ENCODE data around the gene MED17. TPM values are rescaled to one million over a fixed set of nuclear protein-coding genes. Genes with fewer than 3 reads are reported as not detected.
"Not testable (repeated sequence)": the region's sequence is repeated elsewhere in the genome, so short reads cannot be mapped to it uniquely, and the experiment has no call there.

MED17 gene
- total RNA-seq, 1 experiment from 2014 or later, result 29.6 TPM

DNA sequence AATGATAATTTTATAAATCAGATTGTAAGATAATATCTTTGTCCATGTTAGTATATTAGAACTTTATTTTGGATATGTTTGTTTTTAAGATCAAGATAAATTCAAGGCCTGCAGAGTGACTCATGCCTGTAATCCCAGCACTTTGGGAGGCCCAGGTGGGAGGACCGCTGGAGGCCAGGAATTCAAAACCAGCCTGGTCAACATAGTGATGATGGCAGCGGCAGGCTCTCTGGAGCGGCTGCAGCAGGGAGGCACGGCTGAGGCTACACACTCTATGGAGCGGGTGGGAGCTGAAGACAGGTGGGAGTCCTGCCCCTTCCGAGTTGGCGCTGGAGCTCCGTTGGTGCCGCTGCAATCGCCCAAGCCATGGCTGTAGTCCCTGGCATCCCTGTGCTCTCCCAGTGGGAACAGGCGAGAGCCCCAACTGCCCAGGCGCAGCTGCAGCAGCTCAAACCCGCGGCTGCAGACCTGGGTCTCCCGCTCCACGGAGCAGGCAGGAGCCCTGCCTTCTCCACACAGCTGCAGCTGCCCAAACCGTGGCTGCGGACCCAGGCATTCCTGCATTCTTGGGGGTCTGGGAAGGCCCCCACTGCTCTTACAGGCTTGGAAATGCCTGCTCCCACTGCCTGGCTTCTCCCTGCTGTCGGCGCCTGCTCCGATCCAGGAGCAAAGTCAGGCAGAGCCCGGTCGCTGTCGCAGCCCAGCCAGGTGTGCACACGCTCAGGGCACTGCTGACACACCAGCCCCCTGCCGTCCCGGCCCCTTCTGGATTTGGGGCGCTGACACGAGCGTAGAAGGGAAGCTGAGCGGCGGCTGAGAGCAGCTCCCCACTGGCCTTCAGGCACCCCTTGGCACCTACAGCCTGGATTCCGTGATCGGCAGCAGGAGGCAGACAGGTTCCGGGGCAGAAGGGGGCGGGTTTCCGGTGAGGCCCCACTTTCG, 25.9 kb upstream of the MED17 start:
- H3K4me1 Mint-ChIP-seq, result no peaks in the 10 kb centered on the region
- POLR2A ChIA-PET, result no interaction called here
- DNase-seq (ENCODE audit: low spot score), result no peak
- no peak overlapping the region for H3K27ac Mint-ChIP-seq
- TF ChIP-seq FOXK1 (CRISPR knock-in tag; IDR thresholded peaks at IDR 0.05) (no peak), ETV6 (CRISPR knock-in tag; IDR thresholded peaks at IDR 0.05) (no peak), ZNF423 (CRISPR knock-in tag; IDR thresholded peaks at IDR 0.05) (no peak), ARID4B (CRISPR knock-in tag; IDR thresholded peaks at IDR 0.05; ENCODE audit: borderline replicate concordance) (no peak), ZNF263 (CRISPR knock-in tag; IDR thresholded peaks at IDR 0.05; ENCODE audit: low read depth) (no peak)
- TF ChIP-seq, protein P1, sequence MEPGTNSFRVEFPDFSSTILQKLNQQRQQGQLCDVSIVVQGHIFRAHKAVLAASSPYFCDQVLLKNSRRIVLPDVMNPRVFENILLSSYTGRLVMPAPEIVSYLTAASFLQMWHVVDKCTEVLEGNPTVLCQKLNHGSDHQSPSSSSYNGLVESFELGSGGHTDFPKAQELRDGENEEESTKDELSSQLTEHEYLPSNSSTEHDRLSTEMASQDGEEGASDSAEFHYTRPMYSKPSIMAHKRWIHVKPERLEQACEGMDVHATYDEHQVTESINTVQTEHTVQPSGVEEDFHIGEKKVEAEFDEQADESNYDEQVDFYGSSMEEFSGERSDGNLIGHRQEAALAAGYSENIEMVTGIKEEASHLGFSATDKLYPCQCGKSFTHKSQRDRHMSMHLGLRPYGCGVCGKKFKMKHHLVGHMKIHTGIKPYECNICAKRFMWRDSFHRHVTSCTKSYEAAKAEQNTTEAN (CRISPR knock-in tag; IDR thresholded peaks at IDR 0.05), result no peak
- TF ChIP-seq, protein P2, sequence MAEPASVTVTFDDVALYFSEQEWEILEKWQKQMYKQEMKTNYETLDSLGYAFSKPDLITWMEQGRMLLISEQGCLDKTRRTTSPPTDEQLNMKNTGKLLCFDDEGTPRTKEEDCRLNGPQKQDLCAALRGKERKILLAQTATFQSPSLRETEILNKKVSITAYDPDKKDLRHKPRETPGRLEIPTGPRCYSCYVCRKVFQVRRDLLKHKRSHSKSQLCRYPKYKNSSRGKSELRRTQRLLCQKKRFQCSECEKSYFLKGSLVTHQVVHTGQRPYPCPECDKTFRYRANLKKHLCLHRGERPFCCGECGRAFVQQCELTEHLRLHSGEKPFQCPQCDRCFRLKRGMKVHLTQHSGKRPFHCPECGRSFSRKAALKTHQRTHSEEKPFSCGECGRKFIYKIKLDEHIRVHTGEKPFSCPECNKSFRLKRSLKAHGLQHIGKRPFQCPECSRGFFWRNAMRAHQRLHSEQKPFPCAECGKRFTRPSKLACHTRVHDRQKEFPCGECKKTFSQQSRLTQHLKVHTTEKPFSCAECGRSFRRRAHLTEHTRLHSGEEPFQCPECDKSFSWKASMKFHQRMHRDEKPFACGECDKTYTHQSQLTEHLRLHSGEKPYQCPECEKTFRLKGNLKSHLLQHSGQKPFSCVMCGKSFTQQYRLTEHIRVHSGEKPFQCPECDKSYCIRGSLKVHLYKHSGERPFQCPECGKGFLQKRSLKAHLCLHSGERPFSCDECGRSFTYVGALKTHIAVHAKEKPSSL (CRISPR knock-in tag; conservative IDR thresholded peaks at IDR 0.05), result no peak
- H3K4me3 Mint-ChIP-seq, result no peak overlapping the region
- H3K9me3 Mint-ChIP-seq, result peaks cover 4% of the 10 kb centered on the region; the same call in 1 of the 2 replicates
- no peak for ATAC-seq
- H3K36me3 Mint-ChIP-seq, result peaks cover 47% of the 10 kb centered on the region
- CTCF ChIA-PET, result no interaction called here
- no peaks in the 10 kb centered on the region for H3K27me3 Mint-ChIP-seq (ENCODE audit: low read depth)

- H3K27ac Mint-ChIP-seq; ATAC-seq; H3K4me1 Mint-ChIP-seq; DNase-seq (ENCODE audit: low spot score); H3K4me3 Mint-ChIP-seq; H3K27me3 Mint-ChIP-seq (ENCODE audit: low read depth); POLR2A ChIA-PET; H3K9me3 Mint-ChIP-seq; CTCF ChIA-PET: not testable (repeated sequence)
- peaks cover 43% of the 10 kb centered on the region for H3K36me3 Mint-ChIP-seq
Measured at GRCh38 chr11:93759123-93759522, 25.0 kb upstream of the MED17 start.

DNA sequence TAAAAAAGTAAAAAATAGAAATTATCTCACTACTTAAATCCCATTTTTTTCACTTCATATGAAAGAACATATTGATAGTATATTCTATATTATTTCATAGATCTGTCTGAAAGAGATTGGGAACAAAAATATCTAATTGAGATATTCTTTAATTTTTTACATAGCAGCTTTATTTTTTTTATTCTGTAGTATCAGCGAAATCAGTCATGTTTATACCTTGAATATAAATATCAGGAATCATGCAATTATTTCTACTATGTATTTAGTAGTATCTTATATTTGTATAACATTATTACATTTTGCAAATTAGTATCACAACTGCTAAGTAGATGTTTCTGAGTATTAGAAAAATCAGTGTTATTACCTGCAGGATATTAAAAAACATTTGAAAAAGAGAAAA, 22.2 kb upstream of the MED17 start:
- DNase-seq (ENCODE audit: low spot score) (no peak), ATAC-seq (no peak)
- CTCF ChIA-PET, result interaction anchor here (0.9 kb wide), 1 partner anchor 20 kb away, joined by 3 read pairs; no protein-coding TSS in a partner anchor
- POLR2A ChIA-PET, result no interaction called here
- no peak overlapping the region for H3K27ac Mint-ChIP-seq
- H3K9me3 Mint-ChIP-seq, result peaks cover 14% of the 10 kb centered on the region
- H3K4me1 Mint-ChIP-seq, result no peaks in the 10 kb centered on the region
- H3K36me3 Mint-ChIP-seq, result peaks cover 36% of the 10 kb centered on the region
- no peak overlapping the region for H3K4me3 Mint-ChIP-seq
- no peaks in the 10 kb centered on the region for H3K27me3 Mint-ChIP-seq (ENCODE audit: low read depth)
- no peak for TF ChIP-seq RELA (CRISPR knock-in tag; IDR thresholded peaks at IDR 0.05; ENCODE audit: borderline replicate concordance)
- TF ChIP-seq ZNF138 (CRISPR knock-in tag; conservative IDR thresholded peaks at IDR 0.05), result no peak
- TF ChIP-seq, protein P3, sequence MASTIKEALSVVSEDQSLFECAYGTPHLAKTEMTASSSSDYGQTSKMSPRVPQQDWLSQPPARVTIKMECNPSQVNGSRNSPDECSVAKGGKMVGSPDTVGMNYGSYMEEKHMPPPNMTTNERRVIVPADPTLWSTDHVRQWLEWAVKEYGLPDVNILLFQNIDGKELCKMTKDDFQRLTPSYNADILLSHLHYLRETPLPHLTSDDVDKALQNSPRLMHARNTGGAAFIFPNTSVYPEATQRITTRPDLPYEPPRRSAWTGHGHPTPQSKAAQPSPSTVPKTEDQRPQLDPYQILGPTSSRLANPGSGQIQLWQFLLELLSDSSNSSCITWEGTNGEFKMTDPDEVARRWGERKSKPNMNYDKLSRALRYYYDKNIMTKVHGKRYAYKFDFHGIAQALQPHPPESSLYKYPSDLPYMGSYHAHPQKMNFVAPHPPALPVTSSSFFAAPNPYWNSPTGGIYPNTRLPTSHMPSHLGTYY (CRISPR knock-in tag; IDR thresholded peaks at IDR 0.05), result no peak
- no peak for TF ChIP-seq JUN (CRISPR knock-in tag; IDR thresholded peaks at IDR 0.05)
- no peak for TF ChIP-seq ELF4 (CRISPR knock-in tag; IDR thresholded peaks at IDR 0.05; ENCODE audit: low read depth)
- TF ChIP-seq MYBL2 (CRISPR knock-in tag; IDR thresholded peaks at IDR 0.05), result no peak
- TF ChIP-seq, protein P4, sequence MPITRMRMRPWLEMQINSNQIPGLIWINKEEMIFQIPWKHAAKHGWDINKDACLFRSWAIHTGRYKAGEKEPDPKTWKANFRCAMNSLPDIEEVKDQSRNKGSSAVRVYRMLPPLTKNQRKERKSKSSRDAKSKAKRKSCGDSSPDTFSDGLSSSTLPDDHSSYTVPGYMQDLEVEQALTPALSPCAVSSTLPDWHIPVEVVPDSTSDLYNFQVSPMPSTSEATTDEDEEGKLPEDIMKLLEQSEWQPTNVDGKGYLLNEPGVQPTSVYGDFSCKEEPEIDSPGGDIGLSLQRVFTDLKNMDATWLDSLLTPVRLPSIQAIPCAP (CRISPR knock-in tag; IDR thresholded peaks at IDR 0.05), result no peak
- no peak for TF ChIP-seq MXD4 (CRISPR knock-in tag; IDR thresholded peaks at IDR 0.05; ENCODE audit: borderline replicate concordance)
- no peak for TF ChIP-seq ZMAT4 (CRISPR knock-in tag; IDR thresholded peaks at IDR 0.05)
- TF ChIP-seq, protein P2 (CRISPR knock-in tag; conservative IDR thresholded peaks at IDR 0.05), result no peak
- TF ChIP-seq ETV6 (CRISPR knock-in tag; IDR thresholded peaks at IDR 0.05), result no peak
- TF ChIP-seq SOX15 (CRISPR knock-in tag; IDR thresholded peaks at IDR 0.05), result no peak
- no peak for TF ChIP-seq ZNF263 (CRISPR knock-in tag; IDR thresholded peaks at IDR 0.05; ENCODE audit: low read depth)

All from WTC11 (cell line).